ENCODE data around the gene KCNQ2.

KCNQ2 gene

GRCh38 chr20:63387917-63388316, 84.5 kb downstream of the KCNQ2 start (continued):
- TF ChIP-seq, protein P1, sequence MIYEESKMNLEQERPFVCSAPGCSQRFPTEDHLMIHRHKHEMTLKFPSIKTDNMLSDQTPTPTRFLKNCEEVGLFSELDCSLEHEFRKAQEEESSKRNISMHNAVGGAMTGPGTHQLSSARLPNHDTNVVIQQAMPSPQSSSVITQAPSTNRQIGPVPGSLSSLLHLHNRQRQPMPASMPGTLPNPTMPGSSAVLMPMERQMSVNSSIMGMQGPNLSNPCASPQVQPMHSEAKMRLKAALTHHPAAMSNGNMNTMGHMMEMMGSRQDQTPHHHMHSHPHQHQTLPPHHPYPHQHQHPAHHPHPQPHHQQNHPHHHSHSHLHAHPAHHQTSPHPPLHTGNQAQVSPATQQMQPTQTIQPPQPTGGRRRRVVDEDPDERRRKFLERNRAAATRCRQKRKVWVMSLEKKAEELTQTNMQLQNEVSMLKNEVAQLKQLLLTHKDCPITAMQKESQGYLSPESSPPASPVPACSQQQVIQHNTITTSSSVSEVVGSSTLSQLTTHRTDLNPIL (CRISPR knock-in tag; IDR thresholded peaks at IDR 0.05; ENCODE audit: low read depth) = no peak

GRCh38 chr20:63387393-63387792, 85.1 kb downstream of the KCNQ2 start:
- no peak for TF ChIP-seq ZNF70 (CRISPR knock-in tag; IDR thresholded peaks at IDR 0.05)
- TF ChIP-seq, protein P2, sequence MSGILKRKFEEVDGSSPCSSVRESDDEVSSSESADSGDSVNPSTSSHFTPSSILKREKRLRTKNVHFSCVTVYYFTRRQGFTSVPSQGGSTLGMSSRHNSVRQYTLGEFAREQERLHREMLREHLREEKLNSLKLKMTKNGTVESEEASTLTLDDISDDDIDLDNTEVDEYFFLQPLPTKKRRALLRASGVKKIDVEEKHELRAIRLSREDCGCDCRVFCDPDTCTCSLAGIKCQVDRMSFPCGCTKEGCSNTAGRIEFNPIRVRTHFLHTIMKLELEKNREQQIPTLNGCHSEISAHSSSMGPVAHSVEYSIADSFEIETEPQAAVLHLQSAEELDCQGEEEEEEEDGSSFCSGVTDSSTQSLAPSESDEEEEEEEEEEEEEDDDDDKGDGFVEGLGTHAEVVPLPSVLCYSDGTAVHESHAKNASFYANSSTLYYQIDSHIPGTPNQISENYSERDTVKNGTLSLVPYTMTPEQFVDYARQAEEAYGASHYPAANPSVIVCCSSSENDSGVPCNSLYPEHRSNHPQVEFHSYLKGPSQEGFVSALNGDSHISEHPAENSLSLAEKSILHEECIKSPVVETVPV (CRISPR knock-in tag; IDR thresholded peaks at IDR 0.05) = no peak
- no peak for TF ChIP-seq GLIS3 (CRISPR knock-in tag; IDR thresholded peaks at IDR 0.05)
- TF ChIP-seq CSDC2 (CRISPR knock-in tag; IDR thresholded peaks at IDR 0.05) = no peak
- TF ChIP-seq ZC3H10 (CRISPR knock-in tag; IDR thresholded peaks at IDR 0.05) = no peak
- no peak for TF ChIP-seq ZNF565 (CRISPR knock-in tag; conservative IDR thresholded peaks at IDR 0.05; ENCODE audit: low read depth)
- TF ChIP-seq ZFP3 (CRISPR knock-in tag; IDR thresholded peaks at IDR 0.05) = no peak
- no peak for TF ChIP-seq ESRRG (CRISPR knock-in tag; IDR thresholded peaks at IDR 0.05)
- no peak for TF ChIP-seq POU6F1 (CRISPR knock-in tag; IDR thresholded peaks at IDR 0.05; ENCODE audit: borderline replicate concordance, low read depth)
- no peak for TF ChIP-seq TOX (CRISPR knock-in tag; IDR thresholded peaks at IDR 0.05; ENCODE audit: borderline replicate concordance)
- no peak for TF ChIP-seq SNAI2 (CRISPR knock-in tag; IDR thresholded peaks at IDR 0.05)
- TF ChIP-seq, protein P3, sequence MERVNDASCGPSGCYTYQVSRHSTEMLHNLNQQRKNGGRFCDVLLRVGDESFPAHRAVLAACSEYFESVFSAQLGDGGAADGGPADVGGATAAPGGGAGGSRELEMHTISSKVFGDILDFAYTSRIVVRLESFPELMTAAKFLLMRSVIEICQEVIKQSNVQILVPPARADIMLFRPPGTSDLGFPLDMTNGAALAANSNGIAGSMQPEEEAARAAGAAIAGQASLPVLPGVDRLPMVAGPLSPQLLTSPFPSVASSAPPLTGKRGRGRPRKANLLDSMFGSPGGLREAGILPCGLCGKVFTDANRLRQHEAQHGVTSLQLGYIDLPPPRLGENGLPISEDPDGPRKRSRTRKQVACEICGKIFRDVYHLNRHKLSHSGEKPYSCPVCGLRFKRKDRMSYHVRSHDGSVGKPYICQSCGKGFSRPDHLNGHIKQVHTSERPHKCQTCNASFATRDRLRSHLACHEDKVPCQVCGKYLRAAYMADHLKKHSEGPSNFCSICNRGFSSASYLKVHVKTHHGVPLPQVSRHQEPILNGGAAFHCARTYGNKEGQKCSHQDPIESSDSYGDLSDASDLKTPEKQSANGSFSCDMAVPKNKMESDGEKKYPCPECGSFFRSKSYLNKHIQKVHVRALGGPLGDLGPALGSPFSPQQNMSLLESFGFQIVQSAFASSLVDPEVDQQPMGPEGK (CRISPR knock-in tag; IDR thresholded peaks at IDR 0.05; ENCODE audit: borderline replicate concordance) = no peak
- TF ChIP-seq TCF4 (CRISPR knock-in tag; IDR thresholded peaks at IDR 0.05; ENCODE audit: borderline replicate concordance) = no peak
- TF ChIP-seq, protein P1 (CRISPR knock-in tag; IDR thresholded peaks at IDR 0.05; ENCODE audit: low read depth) = no peak
- TF ChIP-seq BACH2 (CRISPR knock-in tag; IDR thresholded peaks at IDR 0.05; ENCODE audit: borderline replicate concordance) = no peak
- no peak for TF ChIP-seq RARB (CRISPR knock-in tag; IDR thresholded peaks at IDR 0.05)
- no peak for TF ChIP-seq ZNF8 (CRISPR knock-in tag; IDR thresholded peaks at IDR 0.05)
- TF ChIP-seq TSHZ2 (CRISPR knock-in tag; IDR thresholded peaks at IDR 0.05) = no peak
- no peak for ATAC-seq

- ATAC-seq = no peak
- TF ChIP-seq ZFP3 (CRISPR knock-in tag; IDR thresholded peaks at IDR 0.05) (no peak), POU6F1 (CRISPR knock-in tag; IDR thresholded peaks at IDR 0.05; ENCODE audit: borderline replicate concordance, low read depth) (no peak), RARB (CRISPR knock-in tag; IDR thresholded peaks at IDR 0.05) (no peak), ESRRG (CRISPR knock-in tag; IDR thresholded peaks at IDR 0.05) (no peak), TSHZ2 (CRISPR knock-in tag; IDR thresholded peaks at IDR 0.05) (no peak), ARNTL (CRISPR knock-in tag; IDR thresholded peaks at IDR 0.05; ENCODE audit: borderline replicate concordance, low read depth) (no peak), ZFP30 (CRISPR knock-in tag; IDR thresholded peaks at IDR 0.05) (no peak), TCF4 (CRISPR knock-in tag; IDR thresholded peaks at IDR 0.05; ENCODE audit: borderline replicate concordance) (no peak), CSDC2 (CRISPR knock-in tag; IDR thresholded peaks at IDR 0.05) (no peak)
- TF ChIP-seq, protein P3 (CRISPR knock-in tag; IDR thresholded peaks at IDR 0.05; ENCODE audit: borderline replicate concordance) = no peak
Observed at GRCh38 chr20:63386491-63386890, 86.0 kb downstream of the KCNQ2 start.

Data from SK-N-SH treated with all-trans-retinoic acid at 6 μM for 48 hours (cell line).